Stimulated activated CD4-positive, alpha-beta T cell treated with anti-CD3 and anti-CD28 coated beads, Interleukin-1b, Interleukin-23, amount 100 ng/mL, for 24 hours (primary cell): ENCODE measurements around the gene THUMPD2.

Experiments
- DNase-seq, 4 experiments: peaks; one replicate each; pipeline ENCODE4 v3.0.0-alpha.2; 2020; ENCODE audit warnings: low read depth in 4 of 4, low spot score in 1 of 4

The THUMPD2 gene

GRCh38 chr2:39719317-39719716 is 59.7 kb downstream of the THUMPD2 start:
- DNase-seq = no peak

GRCh38 chr2:39718483-39718882 is 60.6 kb downstream of the THUMPD2 start:
- no peak for DNase-seq

GRCh38 chr2:39717067-39717466 is 62.0 kb downstream of the THUMPD2 start:
- no peak for DNase-seq

GRCh38 chr2:39715822-39716221 is 63.2 kb downstream of the THUMPD2 start:
- no peak for DNase-seq

GRCh38 chr2:39715095-39715494 is 64.0 kb downstream of the THUMPD2 start:
- DNase-seq = no peak

- DNase-seq = no peak
Observed at GRCh38 chr2:39712953-39713352, 66.1 kb downstream of the THUMPD2 start.

DNA sequence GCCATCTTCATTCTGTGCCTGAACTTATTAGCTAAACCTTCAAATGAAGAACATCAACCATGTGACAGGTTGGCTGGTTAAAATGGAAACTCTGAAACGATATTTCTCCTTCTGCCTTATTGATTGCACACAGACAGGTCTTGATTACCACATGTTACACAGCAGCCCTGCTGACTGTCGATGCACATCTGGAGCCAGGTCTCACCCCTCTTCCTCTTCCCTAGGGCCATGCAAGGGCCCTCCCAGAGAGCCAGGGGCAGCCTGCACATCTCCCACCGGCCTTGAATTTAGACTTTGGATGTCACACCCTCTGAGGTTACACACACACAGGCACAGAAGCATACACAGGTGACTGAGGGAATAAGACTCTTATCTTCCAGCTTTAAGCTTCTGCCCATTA is 68.3 kb downstream of the THUMPD2 start:
- DNase-seq = no peak

- no peak for DNase-seq
Observed at GRCh38 chr2:39708003-39708402, 71.1 kb downstream of the THUMPD2 start.

DNA sequence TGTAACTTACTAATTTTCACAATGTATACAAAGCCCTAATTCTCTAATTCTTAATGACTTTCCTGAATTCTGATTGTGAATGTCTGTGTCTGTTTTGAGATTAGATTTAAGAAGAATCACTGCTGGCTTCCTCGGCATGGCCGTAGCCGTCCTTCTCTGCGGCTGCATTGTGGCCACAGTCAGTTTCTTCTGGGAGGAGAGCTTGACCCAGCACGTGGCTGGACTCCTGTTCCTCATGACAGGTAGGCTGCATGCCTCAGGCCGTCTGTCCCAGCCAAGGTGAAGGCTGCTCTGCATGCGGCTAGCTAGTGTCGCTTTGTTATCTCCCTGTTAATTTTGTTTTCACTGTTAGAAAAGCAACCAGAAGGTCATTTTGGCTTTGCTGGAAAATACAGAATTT is 72.1 kb downstream of the THUMPD2 start:
- DNase-seq = no peak

- no peak for DNase-seq
Observed at GRCh38 chr2:39706312-39706711, 72.7 kb downstream of the THUMPD2 start.

DNA sequence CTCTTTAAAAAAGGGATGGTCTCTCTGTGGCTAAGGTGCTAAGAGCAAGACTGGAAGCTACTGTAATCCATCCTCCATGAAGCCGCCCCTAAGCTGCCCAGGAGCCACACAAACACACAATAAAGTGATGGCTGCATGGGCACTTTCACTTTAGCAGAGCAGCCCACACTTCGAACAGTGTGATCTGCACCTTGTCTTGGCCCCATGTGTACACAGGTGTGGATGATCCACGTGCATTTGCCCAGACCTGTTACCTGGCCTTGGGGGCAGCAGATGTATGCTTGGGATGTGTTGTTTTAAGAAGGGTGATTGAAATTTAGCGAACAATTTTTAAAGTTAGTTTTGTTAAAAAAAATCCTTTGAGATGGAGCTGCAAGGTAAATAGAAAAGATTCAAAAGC is 73.4 kb downstream of the THUMPD2 start:
- no peak for DNase-seq

GRCh38 chr2:39704540-39704939 is 74.5 kb downstream of the THUMPD2 start:
- no peak for DNase-seq

DNA sequence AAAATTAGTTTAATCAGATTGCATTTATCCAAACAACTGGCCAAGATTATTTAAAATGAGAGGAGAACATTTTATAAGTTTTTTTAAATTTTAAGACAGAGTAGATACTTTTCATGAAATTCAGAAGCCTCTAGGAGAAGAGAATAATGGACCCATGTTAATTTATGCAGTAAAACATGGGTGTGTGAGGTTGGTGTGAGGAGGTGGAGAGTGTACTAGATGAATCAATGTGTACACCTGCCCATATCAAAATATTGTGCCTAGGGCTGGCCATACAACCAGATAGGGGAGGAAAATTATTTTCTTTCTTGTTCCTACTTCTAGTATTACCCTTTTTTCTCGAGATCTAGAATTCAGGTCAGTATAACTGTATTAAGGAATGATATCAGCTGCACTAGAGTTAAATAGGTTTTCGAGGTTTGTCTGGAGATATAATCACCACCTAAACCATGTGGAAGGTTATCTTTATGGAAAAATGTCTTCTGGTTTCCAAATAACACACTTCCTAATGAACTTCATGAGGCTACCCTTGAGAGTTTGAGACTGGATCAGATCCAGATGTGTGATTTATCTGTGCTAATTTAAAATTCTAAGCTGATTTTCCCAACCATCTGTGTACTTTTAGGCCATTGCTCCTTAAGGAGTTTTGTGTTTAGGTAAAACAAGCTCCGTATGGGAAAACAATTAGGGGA is 75.7 kb downstream of the THUMPD2 start:
- DNase-seq = no peak

GRCh38 chr2:39701137-39701536 is 77.9 kb downstream of the THUMPD2 start:
- no peak for DNase-seq

- no peak for DNase-seq
Observed at GRCh38 chr2:39697454-39697853, 81.6 kb downstream of the THUMPD2 start.

DNA sequence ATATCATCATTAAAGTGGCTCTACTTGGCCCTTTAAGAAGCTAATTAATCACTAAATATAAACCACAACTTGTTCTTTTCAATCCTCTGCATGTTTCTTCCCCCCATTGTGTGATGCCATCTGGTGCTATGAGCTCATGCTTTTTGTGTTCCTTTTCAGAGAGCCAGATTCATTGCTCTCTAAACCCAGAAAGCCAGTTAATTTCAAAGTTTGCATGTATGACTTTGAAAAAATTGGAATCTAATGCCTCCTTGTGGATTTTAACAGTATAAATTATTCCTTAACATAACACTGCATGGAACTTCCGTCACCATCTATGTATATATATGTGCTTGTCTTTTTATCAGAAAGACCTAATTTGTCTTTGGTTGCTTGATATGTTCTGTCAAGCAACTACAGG is 82.2 kb downstream of the THUMPD2 start:
- no peak for DNase-seq

DNA sequence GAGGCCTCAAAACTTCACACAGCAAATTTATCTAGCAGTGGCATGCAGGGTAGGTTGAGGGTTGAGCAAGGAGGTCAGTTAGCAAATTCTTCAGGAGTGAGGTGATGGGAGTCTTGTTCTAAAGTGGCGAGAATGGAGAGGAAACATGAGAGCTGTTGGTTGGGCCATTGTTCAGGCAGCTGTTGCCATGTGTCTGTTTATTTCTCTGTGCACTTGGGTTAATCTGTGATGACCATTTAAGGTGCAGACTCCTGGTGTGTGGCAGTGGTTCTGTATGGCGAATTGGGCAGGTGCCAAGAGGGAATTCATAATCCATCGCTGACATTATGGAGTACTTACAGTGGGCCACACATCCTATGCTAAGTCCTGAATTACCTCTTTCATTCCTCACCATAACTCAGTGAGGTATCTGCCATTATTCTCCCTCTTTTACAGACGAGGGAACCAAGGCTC is 82.9 kb downstream of the THUMPD2 start:
- no peak for DNase-seq

GRCh38 chr2:39693245-39693644 is 85.8 kb downstream of the THUMPD2 start:
- no peak for DNase-seq

- no peak for DNase-seq
Observed at GRCh38 chr2:39689876-39690275, 89.2 kb downstream of the THUMPD2 start.

- no peak for DNase-seq
Observed at GRCh38 chr2:39689272-39689841, 89.7 kb downstream of the THUMPD2 start.

DNA sequence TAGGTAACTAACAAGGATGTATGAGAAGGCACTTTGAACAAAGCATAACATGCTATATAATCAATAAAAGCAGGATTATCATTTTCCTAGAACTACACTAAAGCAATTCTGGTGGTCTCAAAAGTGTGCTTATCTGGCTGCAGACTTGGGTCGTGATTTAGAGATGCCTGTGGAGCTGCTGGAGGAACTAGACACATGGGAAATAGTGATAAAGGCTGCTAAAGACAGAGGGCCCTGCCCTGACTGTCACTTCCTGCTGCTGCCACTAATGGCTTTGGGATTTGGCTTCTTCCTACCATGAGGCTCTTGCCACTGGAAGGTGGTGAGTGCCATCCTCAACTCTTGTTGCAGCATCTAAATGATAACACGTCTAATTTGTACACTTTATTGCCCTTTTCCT is 90.9 kb downstream of the THUMPD2 start:
- no peak for DNase-seq

- no peak for DNase-seq
Observed at GRCh38 chr2:39686456-39686855, 92.6 kb downstream of the THUMPD2 start.
